Measurements from ENCODE around the gene LCN1. TPM values are rescaled to one million over a fixed set of nuclear protein-coding genes. Genes with fewer than 3 reads are reported as not detected.

The LCN1 gene
- total RNA-seq, 1 experiment from 2014 or later = not detected

DNA sequence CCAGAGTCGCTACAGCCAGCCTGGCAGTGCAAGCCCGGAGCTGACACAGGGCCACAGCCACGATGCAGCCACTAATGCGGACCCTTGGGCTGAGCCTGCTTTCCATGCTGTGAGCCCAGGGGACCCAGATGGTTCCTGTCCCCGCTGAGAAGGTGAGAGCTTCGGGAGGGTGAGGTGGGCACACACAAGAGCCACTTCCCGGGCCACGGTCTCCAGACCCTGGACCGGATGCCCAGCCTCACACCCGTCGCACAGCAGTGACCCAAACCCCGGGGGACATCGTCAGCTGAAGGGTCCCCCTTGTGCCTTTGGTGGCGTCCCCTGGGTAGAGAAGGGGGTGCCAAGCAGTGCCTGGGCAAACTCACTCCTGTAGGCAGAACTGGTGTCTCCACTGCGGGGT, 53.7 kb downstream of the LCN1 start:
- peaks cover 66% of the 10 kb centered on the region for H3K27me3 ChIP-seq (ENCODE audit: insufficient read depth, low read depth)

More for the DNA sequence above, 53.7 kb downstream of the LCN1 start:
- Histone ChIP-seq H2AFZ (no peak overlapping the region), H3K27ac (no peak overlapping the region), H3F3A (ENCODE audit: insufficient read depth, low read depth) (no peaks in the 10 kb centered on the region), H3K79me2 (ENCODE audit: low read depth) (no peaks in the 10 kb centered on the region), H3K4me1 (replicated peaks; ENCODE audit: insufficient read depth) (no peaks in the 10 kb centered on the region), H3K4me2 (no peak overlapping the region), H3K4me3 (no peak overlapping the region), H3K9me3 (ENCODE audit: insufficient read depth, low read depth) (no peaks in the 10 kb centered on the region), H3K9me2 (ENCODE audit: insufficient read depth) (no peaks in the 10 kb centered on the region; the same call in 1 of the 2 replicates), H4K20me1 (ENCODE audit: insufficient read depth) (no peaks in the 10 kb centered on the region), H3K36me3 (ENCODE audit: low read depth) (no peaks in the 10 kb centered on the region)
- ChIA-PET POLR2A (ENCODE audit: unreplicated experiment) (no interaction called here), CTCF (no interaction called here)
- no peak for DNase-seq
- intact Hi-C loops (cut with micrococcal nuclease; ENCODE audit: unreplicated experiment) = no loop called here
- BruUV-seq (replicated peaks) = no TSS peak
- TF ChIP-seq, protein P1, sequence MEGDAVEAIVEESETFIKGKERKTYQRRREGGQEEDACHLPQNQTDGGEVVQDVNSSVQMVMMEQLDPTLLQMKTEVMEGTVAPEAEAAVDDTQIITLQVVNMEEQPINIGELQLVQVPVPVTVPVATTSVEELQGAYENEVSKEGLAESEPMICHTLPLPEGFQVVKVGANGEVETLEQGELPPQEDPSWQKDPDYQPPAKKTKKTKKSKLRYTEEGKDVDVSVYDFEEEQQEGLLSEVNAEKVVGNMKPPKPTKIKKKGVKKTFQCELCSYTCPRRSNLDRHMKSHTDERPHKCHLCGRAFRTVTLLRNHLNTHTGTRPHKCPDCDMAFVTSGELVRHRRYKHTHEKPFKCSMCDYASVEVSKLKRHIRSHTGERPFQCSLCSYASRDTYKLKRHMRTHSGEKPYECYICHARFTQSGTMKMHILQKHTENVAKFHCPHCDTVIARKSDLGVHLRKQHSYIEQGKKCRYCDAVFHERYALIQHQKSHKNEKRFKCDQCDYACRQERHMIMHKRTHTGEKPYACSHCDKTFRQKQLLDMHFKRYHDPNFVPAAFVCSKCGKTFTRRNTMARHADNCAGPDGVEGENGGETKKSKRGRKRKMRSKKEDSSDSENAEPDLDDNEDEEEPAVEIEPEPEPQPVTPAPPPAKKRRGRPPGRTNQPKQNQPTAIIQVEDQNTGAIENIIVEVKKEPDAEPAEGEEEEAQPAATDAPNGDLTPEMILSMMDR (conservative IDR thresholded peaks at IDR 0.05) = no peak
- no peak for TF ChIP-seq EZH2 (IDR thresholded peaks at IDR 0.05; ENCODE audit: low read depth)

Other genes with a start within 250 kb of the LCN1 start
- gene PPP1R26, start 41.7 kb upstream of the LCN1 start, total RNA-seq (2021) = 41.2 and 46.9 TPM in 2 replicates
- 84.4 and 93.4 TPM in 2 replicates for gene MRPS2, start 20.8 kb upstream of the LCN1 start, total RNA-seq (2021)
- gene OBP2A, start 24.7 kb downstream of the LCN1 start, total RNA-seq (2021) = not detected in 2 replicates
- not detected in 2 replicates for gene PAEP, start 40.3 kb downstream of the LCN1 start, total RNA-seq (2021)
- gene GLT6D1, start 118.1 kb downstream of the LCN1 start, total RNA-seq (2021) = not detected in 2 replicates
- not detected in 2 replicates for gene LCN9, start 141.9 kb downstream of the LCN1 start, total RNA-seq (2021)
- not detected in 2 replicates for gene SOHLH1, start 178.0 kb downstream of the LCN1 start, total RNA-seq (2021)
- gene KCNT1, start 180.7 kb downstream of the LCN1 start, total RNA-seq (2021) = not detected in 2 replicates

Measured in PC-9 (cell line).